Astrocyte of the cerebellum (primary cell): Measurements from ENCODE around the gene HSPB6.

Source experiments
- DNase-seq: peaks from one replicate; pipeline ENCODE4 v3.0.0-alpha.2; 2011; ENCODE audit warnings: low read depth
- H3K4me3 ChIP-seq: 2 replicates; pipeline ENCODE4 v1.5.1; 2011; ENCODE audit warnings: mild to moderate bottlenecking, low read depth, low read length, moderate library complexity
- CTCF ChIP-seq: IDR thresholded peaks from 2 replicates; pipeline ENCODE4 v1.5.1; 2012; ENCODE audit warnings: low read length, low read depth, moderate library complexity, mild to moderate bottlenecking; ENCODE audit errors: missing control alignments
- in situ Hi-C: cut with HindIII; loops from 2 replicates; pipeline ENCODE4 v1.10.0; 2017; ENCODE audit warnings: low sequenced_read_pairs

Gene HSPB6

GRCh38 chr19:35793381-35794165, 36.7 kb upstream of the HSPB6 start:
- no peak for DNase-seq
- H3K4me3 ChIP-seq, result no peak overlapping the region
- TF ChIP-seq CTCF, result no peak
- in situ Hi-C loops, result no loop called here

- in situ Hi-C loops, result no loop called here
- no peak for DNase-seq
- TF ChIP-seq CTCF, result no peak
- no peak overlapping the region for H3K4me3 ChIP-seq
These were observed 36.1 kb upstream of the HSPB6 start for GRCh38 chr19:35792888-35793287.

- no peak for TF ChIP-seq CTCF
- no peak overlapping the region for H3K4me3 ChIP-seq
- DNase-seq, result no peak
- in situ Hi-C loops, result no loop called here
These were observed 35.5 kb upstream of the HSPB6 start for GRCh38 chr19:35792312-35792711.

- no peak overlapping the region for H3K4me3 ChIP-seq
- no peak for DNase-seq
- in situ Hi-C loops, result no loop called here
- TF ChIP-seq CTCF, result no peak
These were observed 35.0 kb upstream of the HSPB6 start for GRCh38 chr19:35791814-35792279.

GRCh38 chr19:35790981-35791813, 34.4 kb upstream of the HSPB6 start:
- DNase-seq, result no peak
- H3K4me3 ChIP-seq, result no peak overlapping the region
- TF ChIP-seq CTCF, result no peak
- in situ Hi-C loops, result no loop called here

- no peak overlapping the region for H3K4me3 ChIP-seq
- in situ Hi-C loops, result no loop called here
- DNase-seq, result no peak
- TF ChIP-seq CTCF, result no peak
These were observed 33.4 kb upstream of the HSPB6 start for GRCh38 chr19:35789978-35790944.
